GM18499 (cell line): ENCODE measurements around the gene FMNL2.
A peak's percentile ranks its signal among the peaks of the same experiment; 100 is the strongest.

Experiments used
- ATAC-seq: cut with Tn5 transposase; IDR thresholded peaks from one replicate; pipeline ENCODE4 v1.9.1; 2021; ENCODE audit warnings: moderate number of reproducible peaks; ENCODE audit not compliant: insufficient read depth, unreplicated experiment

The FMNL2 gene

DNA sequence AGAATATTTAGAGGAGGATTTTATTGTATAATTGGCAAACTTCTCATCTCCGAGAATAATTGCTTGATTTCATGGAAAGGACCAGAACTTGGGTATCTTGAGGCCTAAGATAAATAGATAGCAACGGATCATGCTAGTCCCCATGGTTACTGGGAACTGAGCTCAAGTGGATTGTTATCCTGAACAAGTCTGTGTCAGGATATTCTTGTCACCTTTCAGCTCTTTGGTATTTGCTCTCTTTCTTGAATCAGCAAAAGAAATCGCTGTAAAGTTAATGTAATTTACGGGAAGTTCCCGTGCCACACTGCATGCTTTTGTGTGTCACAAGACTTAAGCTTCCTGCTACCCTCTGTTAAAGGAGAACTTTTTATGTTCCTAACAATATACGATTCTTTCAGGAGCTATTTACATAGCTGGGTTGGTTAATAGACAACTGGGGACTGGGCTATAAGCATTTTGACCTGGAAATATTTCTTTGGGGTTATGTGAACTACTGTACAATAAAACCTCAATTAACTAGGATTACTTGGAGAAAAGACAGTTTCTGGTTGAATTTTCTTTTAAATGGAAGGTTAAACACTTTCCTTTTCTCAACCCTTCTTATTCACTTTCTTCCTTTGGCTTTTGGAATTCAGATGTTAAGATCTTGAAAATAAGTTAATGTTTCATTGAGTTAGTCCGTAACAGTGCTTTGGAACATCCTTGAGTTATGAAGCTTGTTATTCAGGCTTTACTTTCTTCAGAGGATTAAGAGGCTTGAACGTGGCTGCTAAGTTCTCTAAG, 151.2 kb downstream of the FMNL2 start:
- no peak for ATAC-seq

- no peak for ATAC-seq
Measured at GRCh38 chr2:152486737-152487400, 151.9 kb downstream of the FMNL2 start.

- ATAC-seq: no peak
Measured at GRCh38 chr2:152488075-152488474, 153.1 kb downstream of the FMNL2 start.

GRCh38 chr2:152489364-152489763, 154.4 kb downstream of the FMNL2 start:
- no peak for ATAC-seq

- ATAC-seq: no peak
Measured at GRCh38 chr2:152490686-152491455, 155.9 kb downstream of the FMNL2 start.

DNA sequence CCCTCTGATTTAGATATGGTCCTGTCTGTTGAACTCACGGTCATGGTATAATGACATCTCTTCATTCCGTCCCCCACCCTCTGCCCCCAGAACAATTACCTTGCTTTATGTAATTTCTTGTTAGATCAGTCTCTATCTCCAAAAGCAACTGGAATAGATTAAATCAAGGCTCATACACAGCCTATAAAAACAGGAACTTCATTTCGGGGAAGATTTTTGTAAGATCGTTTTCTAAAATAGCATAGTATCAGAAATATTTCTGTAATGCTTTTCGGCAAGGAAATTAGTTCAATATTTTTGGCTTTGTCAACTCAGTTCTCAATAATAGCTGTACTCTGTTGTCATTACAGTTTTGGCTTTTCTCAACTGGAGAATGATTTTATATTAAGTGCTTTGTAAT, 157.2 kb downstream of the FMNL2 start:
- ATAC-seq: no peak

- no peak for ATAC-seq
Measured at GRCh38 chr2:152492911-152493310, 157.9 kb downstream of the FMNL2 start.

DNA sequence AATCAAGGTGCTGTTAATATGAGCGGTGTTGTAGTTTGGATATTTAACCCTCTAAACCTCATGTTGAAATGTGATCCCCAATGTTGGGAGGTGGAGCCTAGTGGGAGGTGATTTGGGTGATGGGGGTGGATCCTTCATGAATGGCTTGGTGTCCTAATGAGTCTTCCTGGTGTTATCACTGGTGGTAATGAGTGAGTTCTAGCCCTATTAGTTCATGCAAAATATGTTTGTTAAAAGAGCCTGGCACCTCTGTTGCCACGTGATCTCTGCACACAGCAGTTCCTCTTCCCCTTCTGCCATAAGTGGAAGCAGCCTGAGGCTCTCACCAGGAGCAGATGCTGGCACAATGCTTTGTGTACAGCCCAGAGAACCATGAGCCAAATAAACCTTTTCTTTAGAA, 158.4 kb downstream of the FMNL2 start:
- ATAC-seq: no peak

GRCh38 chr2:152493945-152494528, 159.1 kb downstream of the FMNL2 start:
- no peak for ATAC-seq

- no peak for ATAC-seq
Measured at GRCh38 chr2:152496371-152496770, 161.4 kb downstream of the FMNL2 start.

DNA sequence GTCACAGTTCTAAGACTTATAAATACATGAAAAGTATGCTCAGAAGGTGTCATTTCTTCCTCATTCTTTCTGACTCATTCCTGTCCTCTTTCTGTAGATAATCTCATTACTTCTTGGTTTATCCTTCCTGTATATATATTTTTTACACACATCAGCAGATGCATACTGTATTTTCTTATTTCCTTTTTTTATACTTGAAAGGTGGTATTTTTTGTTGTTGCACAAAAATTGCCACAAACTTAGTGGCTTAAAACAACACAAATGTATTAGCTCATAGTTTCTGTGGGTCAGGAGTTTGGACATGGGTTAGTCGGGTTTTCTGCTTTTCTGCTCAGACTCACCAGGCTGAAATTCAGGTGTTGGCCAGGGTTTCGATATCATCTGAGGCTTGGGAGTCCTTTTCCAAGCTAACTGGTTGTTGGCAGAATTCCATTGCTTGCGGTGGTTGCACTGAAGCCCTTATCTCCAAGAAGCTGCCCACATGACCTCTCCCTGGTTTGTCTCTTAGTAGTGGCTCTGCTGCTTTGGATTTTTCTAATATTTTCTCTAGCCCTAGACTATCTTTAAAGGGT, 162.6 kb downstream of the FMNL2 start:
- peak; percentile 81 for ATAC-seq

GRCh38 chr2:152499331-152499816, 164.4 kb downstream of the FMNL2 start:
- no peak for ATAC-seq

GRCh38 chr2:152499896-152500735, 165.1 kb downstream of the FMNL2 start:
- no peak for ATAC-seq

GRCh38 chr2:152500772-152501171, 165.8 kb downstream of the FMNL2 start:
- ATAC-seq: no peak

GRCh38 chr2:152501666-152502065, 166.7 kb downstream of the FMNL2 start:
- ATAC-seq: no peak

DNA sequence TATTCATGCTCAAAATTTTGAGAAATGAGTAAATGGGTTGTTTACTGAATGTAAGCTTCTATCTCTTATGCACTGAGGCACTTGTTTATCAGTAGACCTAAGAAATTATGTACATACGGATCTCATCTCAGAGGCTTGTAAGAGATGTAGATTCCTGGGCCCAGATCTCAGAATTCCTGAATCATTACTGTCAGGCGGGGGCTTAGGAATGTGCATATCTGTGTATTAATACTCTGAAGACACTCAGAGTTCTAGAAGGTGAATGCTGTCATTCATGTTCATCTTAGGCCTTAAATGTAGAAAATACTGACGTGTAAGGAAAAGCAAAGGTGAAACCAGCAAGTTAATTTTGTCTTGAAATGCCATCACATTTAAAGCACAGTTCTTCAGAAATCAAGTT, 169.6 kb downstream of the FMNL2 start:
- no peak for ATAC-seq

GRCh38 chr2:152505495-152505906, 170.5 kb downstream of the FMNL2 start:
- ATAC-seq: no peak

GRCh38 chr2:152506843-152507242, 171.9 kb downstream of the FMNL2 start:
- ATAC-seq: peak; percentile 44

GRCh38 chr2:152507907-152508306, 172.9 kb downstream of the FMNL2 start:
- no peak for ATAC-seq
